Left forelimb (tissue), 1 donor: Measurements from ENCODE around the gene TBCD.

Experiments
- DNase-seq: peaks from one replicate; pipeline ENCODE4 v3.0.0-alpha.2; 2018; ENCODE audit warnings: low spot score

Gene TBCD

GRCh38 chr17:82791532-82791931 is 39.7 kb downstream of the TBCD start:
- no peak for DNase-seq

GRCh38 chr17:82793974-82794630 is 42.2 kb downstream of the TBCD start:
- no peak for DNase-seq

- DNase-seq: no peak
These were observed 43.1 kb downstream of the TBCD start for GRCh38 chr17:82794781-82795482.

GRCh38 chr17:82795615-82796014 is 43.8 kb downstream of the TBCD start:
- no peak for DNase-seq

GRCh38 chr17:82797061-82797460 is 45.2 kb downstream of the TBCD start:
- DNase-seq: no peak

- DNase-seq: no peak
These were observed 46.9 kb downstream of the TBCD start for GRCh38 chr17:82798752-82799151.

- no peak for DNase-seq
These were observed 47.7 kb downstream of the TBCD start for GRCh38 chr17:82799591-82799990.

- DNase-seq: no peak
These were observed 49.0 kb downstream of the TBCD start for GRCh38 chr17:82800885-82801284.

- DNase-seq: no peak
These were observed 49.6 kb downstream of the TBCD start for GRCh38 chr17:82801377-82801970.

- no peak for DNase-seq
These were observed 50.4 kb downstream of the TBCD start for GRCh38 chr17:82802075-82802780.

GRCh38 chr17:82803185-82803584 is 51.3 kb downstream of the TBCD start:
- no peak for DNase-seq

- no peak for DNase-seq
These were observed 51.7 kb downstream of the TBCD start for GRCh38 chr17:82803606-82804005.

- DNase-seq: peak; percentile 90
These were observed 52.8 kb downstream of the TBCD start for GRCh38 chr17:82804442-82805191.

- DNase-seq: no peak
These were observed 53.4 kb downstream of the TBCD start for GRCh38 chr17:82805254-82805653.

- no peak for DNase-seq
These were observed 54.0 kb downstream of the TBCD start for GRCh38 chr17:82805823-82806222.

- no peak for DNase-seq
These were observed 54.8 kb downstream of the TBCD start for GRCh38 chr17:82806645-82807044.

- no peak for DNase-seq
These were observed 55.2 kb downstream of the TBCD start for GRCh38 chr17:82807101-82807500.

GRCh38 chr17:82807562-82807961 is 55.7 kb downstream of the TBCD start:
- DNase-seq: no peak

- no peak for DNase-seq
These were observed 56.1 kb downstream of the TBCD start for GRCh38 chr17:82808006-82808405.

- no peak for DNase-seq
These were observed 57.3 kb downstream of the TBCD start for GRCh38 chr17:82808921-82809905.
